HCT116 (cell line): ENCODE data around the gene ADK. TPM values are rescaled to one million over a fixed set of nuclear protein-coding genes. Genes with fewer than 3 reads are reported as not detected.

Experiments
- ATAC-seq: fragments of 200-7000 bp; cut with Tn5 transposase; 2 replicates; pipeline ENCODE4 v1.9.1; 2020; ENCODE audit warnings: mild to moderate bottlenecking, moderate library complexity
- BruUV-seq: library from RNA; stranded (reverse); fragments of 400-500 nt; replicated peaks from 2 replicates; lab custom pipeline; 2021; lab: Mats Ljungman, UMichigan
- CTCF ChIA-PET: fragments of 300-600 bp; sonication (Branson Sonifier 250); formaldehyde crosslinking; loops from one replicate; lab custom pipeline; 2021; ENCODE audit warnings: antibody characterized with exemption; lab: Charles Lee
- POLR2A ChIA-PET: fragments of 300-600, 350-600 bp; sonication (Branson Sonifier 250); formaldehyde crosslinking; loops from one replicate; lab custom pipeline; 2021; ENCODE audit warnings: antibody characterized with exemption; lab: Charles Lee
- RAD21 ChIA-PET, 2 experiments: fragments of 300-600 bp; sonication (Branson Sonifier 250); formaldehyde crosslinking; loops; one replicate each; lab custom pipeline; 2023; ENCODE audit warnings: low total read pairs in 2 of 2; ENCODE audit not compliant: uncharacterized antibody in 2 of 2, unreplicated experiment in 2 of 2, low non-redundant PET in 1 of 2; lab: Charles Lee
- DNase-seq: peaks from one replicate; pipeline ENCODE4 v3.0.0-alpha.2; 2010; ENCODE audit warnings: low read depth, low spot score
- H2AFZ ChIP-seq: fragments of 200-600 bp; shearing (Covaris generic), sonication (generic); 2 replicates; pipeline ENCODE4 v1.6.1; 2017; ENCODE audit warnings: low read depth, mixed run types, mixed read lengths, antibody characterized with exemption, low read length; ENCODE audit not compliant: poor library complexity, severe bottlenecking
- H3K27ac ChIP-seq: 2 replicates; pipeline ENCODE4 v1.5.1; 2012; ENCODE audit warnings: low read depth, low read length
- H3K27me3 ChIP-seq: fragments of 200-600 bp; sonication (generic); 2 replicates; pipeline ENCODE4 v1.6.1; 2016; ENCODE audit warnings: mixed run types, low read length, mixed read lengths; ENCODE audit not compliant: insufficient read depth
- H3K36me3 ChIP-seq, 2 experiments: fragments of 200-500 bp in 1 of 2; fragments of 200-600 bp in 1 of 2; sonication (Bioruptor generic) in 1 of 2; sonication (generic) in 1 of 2; 2 replicates each; pipeline versions ENCODE4 v1.5.1 to v1.6.1; 2014 to 2016; ENCODE audit warnings: low read length in 2 of 2, inconsistent platforms in 1 of 2, mixed read lengths in 1 of 2, mixed run types in 1 of 2; ENCODE audit not compliant: insufficient read depth in 2 of 2, control insufficient read depth in 1 of 2
- H3K4me1 ChIP-seq, 2 experiments: fragments of 200-600 bp in 1 of 2; sonication (generic) in 1 of 2; 2 replicates each; pipeline versions ENCODE4 v1.5.1 to v1.6.1; 2012 to 2017; ENCODE audit warnings: low read length in 2 of 2, inconsistent platforms in 1 of 2, mild to moderate bottlenecking in 1 of 2, mixed read lengths in 1 of 2, mixed run types in 1 of 2, moderate library complexity in 1 of 2; ENCODE audit not compliant: insufficient read depth in 2 of 2, control insufficient read depth in 1 of 2
- H3K4me2 ChIP-seq: fragments of 200-600 bp; sonication (generic); 2 replicates; pipeline ENCODE4 v1.6.1; 2017; ENCODE audit warnings: mixed run types, low read length, mixed read lengths
- H3K4me3 ChIP-seq, 2 experiments: fragments of 200-600 bp in 1 of 2; sonication (generic) in 1 of 2; replicated peaks in 1 of 2; 2 replicates each; pipeline ENCODE4 v1.5.1; 2011 to 2016; ENCODE audit warnings: low read length in 2 of 2, control low read depth in 1 of 2, low read depth in 1 of 2, mild to moderate bottlenecking in 1 of 2, mixed read lengths in 1 of 2, mixed run types in 1 of 2
- H3K79me2 ChIP-seq: fragments of 200-600 bp; sonication (generic); 2 replicates; pipeline ENCODE4 v1.6.1; 2017; ENCODE audit warnings: mild to moderate bottlenecking, mixed run types, low read length, moderate library complexity, mixed read lengths; ENCODE audit not compliant: insufficient read depth
- H3K9ac ChIP-seq: fragments of 200-600 bp; sonication (generic); 2 replicates; pipeline ENCODE4 v1.6.1; 2016; ENCODE audit warnings: low read length, mixed read lengths
- H3K9me2 ChIP-seq: fragments of 200-600 bp; sonication (generic), shearing (Covaris generic); 2 replicates; pipeline ENCODE4 v1.6.1; 2017; ENCODE audit warnings: mixed run types, mild to moderate bottlenecking, moderate library complexity; ENCODE audit not compliant: insufficient read depth
- H3K9me3 ChIP-seq, 2 experiments: fragments of 200-500 bp in 1 of 2; fragments of 200-600 bp in 1 of 2; sonication (Bioruptor generic) in 1 of 2; sonication (generic) in 1 of 2; 2 replicates each; pipeline ENCODE4 v1.6.1; 2014 to 2017; ENCODE audit warnings: low read length in 2 of 2, mixed read lengths in 2 of 2, inconsistent platforms in 1 of 2, low read depth in 1 of 2, mild to moderate bottlenecking in 1 of 2, mixed run types in 1 of 2, moderate library complexity in 1 of 2; ENCODE audit not compliant: control insufficient read depth in 1 of 2, insufficient read depth in 1 of 2
- H4K20me1 ChIP-seq: fragments of 200-600 bp; sonication (generic), shearing (Covaris generic); 2 replicates; pipeline ENCODE4 v1.6.1; 2017; ENCODE audit warnings: mixed run types, mild to moderate bottlenecking, moderate library complexity; ENCODE audit not compliant: insufficient read depth
- CEBPB ChIP-seq: IDR thresholded peaks from 2 replicates; pipeline ENCODE4 v1.6.1; 2012; ENCODE audit warnings: low read depth
- EGR1 ChIP-seq: IDR thresholded peaks from 2 replicates; pipeline ENCODE4 v1.6.1; 2012; ENCODE audit warnings: low read depth
- FOSL1 ChIP-seq: IDR thresholded peaks from 2 replicates; pipeline ENCODE4 v1.6.1; 2012; ENCODE audit warnings: low read depth
- JUND ChIP-seq: IDR thresholded peaks from 2 replicates; pipeline ENCODE4 v1.6.1; 2012
- MAX ChIP-seq: IDR thresholded peaks from 2 replicates; pipeline ENCODE4 v1.6.1; 2012
- POLR2A ChIP-seq: IDR thresholded peaks from 2 replicates; pipeline ENCODE4 v1.7.0; 2011; ENCODE audit warnings: borderline replicate concordance; ENCODE audit not compliant: insufficient read depth, insufficient read length; ENCODE audit errors: extremely low read depth
- RAD21 ChIP-seq: IDR thresholded peaks from 2 replicates; pipeline ENCODE4 v1.6.1; 2012; ENCODE audit warnings: low read depth, mild to moderate bottlenecking
- SIN3A ChIP-seq: IDR thresholded peaks from 2 replicates; pipeline ENCODE4 v1.6.1; 2012; ENCODE audit warnings: low read depth
- SRF ChIP-seq: IDR thresholded peaks from 2 replicates; pipeline ENCODE4 v1.6.1; 2012; ENCODE audit warnings: low read depth
- TCF7L2 ChIP-seq: IDR thresholded peaks from 2 replicates; pipeline ENCODE4 v1.7.0; 2011; ENCODE audit warnings: borderline replicate concordance, inconsistent platforms; ENCODE audit not compliant: insufficient read depth, insufficient read length; ENCODE audit errors: extremely low read depth
- YY1 ChIP-seq: IDR thresholded peaks from 2 replicates; pipeline ENCODE4 v1.6.1; 2011; ENCODE audit warnings: low read length, low read depth, moderate library complexity, mild to moderate bottlenecking; ENCODE audit not compliant: insufficient replicate concordance; ENCODE audit errors: extremely low read depth
- ZBTB33 ChIP-seq: IDR thresholded peaks from 2 replicates; pipeline ENCODE4 v1.6.1; 2011; ENCODE audit warnings: mild to moderate bottlenecking, low read length, moderate library complexity; ENCODE audit not compliant: insufficient replicate concordance; ENCODE audit errors: extremely low read depth
- ZFX ChIP-seq: fragments of 450-650 bp; IDR thresholded peaks from 2 replicates; pipeline ENCODE4 v1.6.1; 2017
- intact Hi-C: fragments of 100-400 bp; cut with micrococcal nuclease; formaldehyde crosslinking; loops from 2 replicates; pipeline ENCODE4 v1.10.0; 2022
- total RNA-seq: library from RNA; stranded (reverse); gene quantifications from one replicate; pipeline ENCODE4 v1.2.1, GENCODE V29; 2021; ENCODE audit not compliant: unreplicated experiment
- TF ChIP-seq, protein P1 (sequence below): IDR thresholded peaks from 2 replicates; pipeline ENCODE4 v1.6.1; 2012
- TF ChIP-seq, protein P2 (sequence below), 3 experiments: fragments of 200-600 bp in 1 of 3; sonication (generic) in 1 of 3; IDR thresholded peaks in 2 of 3; conservative IDR thresholded peaks in 1 of 3; 2 replicates each; pipeline ENCODE4 v1.5.1; 2012 to 2017; ENCODE audit warnings: low read depth in 2 of 3, low read length in 2 of 3, antibody characterized with exemption in 1 of 3, borderline replicate concordance in 1 of 3, control low read depth in 1 of 3, mild to moderate bottlenecking in 1 of 3, mixed read lengths in 1 of 3, mixed run types in 1 of 3, moderate library complexity in 1 of 3; ENCODE audit not compliant: insufficient read depth in 1 of 3

The ADK gene
- total RNA-seq, 1 experiment from 2014 or later: 55.0 TPM

DNA sequence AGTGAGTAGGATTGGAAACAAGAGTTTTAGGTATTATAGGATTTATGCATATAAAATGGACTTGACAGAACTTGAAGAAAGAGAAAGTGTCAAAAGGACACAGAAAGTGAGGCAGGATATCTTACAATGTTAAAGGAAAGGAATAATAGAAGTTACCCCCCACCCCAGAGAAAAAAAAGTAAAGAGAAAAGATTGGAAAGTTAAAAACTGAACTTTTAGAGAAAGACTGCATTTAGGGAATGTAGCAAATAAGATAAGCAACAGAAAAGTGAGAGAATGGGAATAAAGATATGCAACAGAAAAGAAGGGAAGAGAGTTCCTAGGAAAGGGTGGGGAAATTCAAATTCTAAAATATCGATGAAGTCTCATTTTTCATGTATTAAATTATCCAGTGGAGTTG, 424.9 kb downstream of the ADK start:
- no peaks in the 10 kb centered on the region for H3K9me2 ChIP-seq
- RAD21 ChIA-PET: no interaction called here
- no peaks in the 10 kb centered on the region for H3K36me3 ChIP-seq
- intact Hi-C loops: no loop called here
- no peak overlapping the region for H3K4me3 ChIP-seq
- H3K79me2 ChIP-seq: no peaks in the 10 kb centered on the region
- no peak overlapping the region for H2AFZ ChIP-seq
- H3K4me2 ChIP-seq: no peak overlapping the region
- no TSS peak for BruUV-seq
- no peak for ATAC-seq
- no peaks in the 10 kb centered on the region for H3K4me1 ChIP-seq
- H3K27ac ChIP-seq: no peak overlapping the region
- no peak overlapping the region for H3K9ac ChIP-seq
- no peaks in the 10 kb centered on the region for H4K20me1 ChIP-seq
- POLR2A ChIA-PET: no interaction called here
- CTCF ChIA-PET: no interaction called here
- no peak for DNase-seq
- TF ChIP-seq, protein P1, sequence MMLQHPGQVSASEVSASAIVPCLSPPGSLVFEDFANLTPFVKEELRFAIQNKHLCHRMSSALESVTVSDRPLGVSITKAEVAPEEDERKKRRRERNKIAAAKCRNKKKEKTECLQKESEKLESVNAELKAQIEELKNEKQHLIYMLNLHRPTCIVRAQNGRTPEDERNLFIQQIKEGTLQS: no peak
- no peak for TF ChIP-seq POLR2A
- H3K27me3 ChIP-seq: no peaks in the 10 kb centered on the region
- no peaks in the 10 kb centered on the region for H3K9me3 ChIP-seq

DNA sequence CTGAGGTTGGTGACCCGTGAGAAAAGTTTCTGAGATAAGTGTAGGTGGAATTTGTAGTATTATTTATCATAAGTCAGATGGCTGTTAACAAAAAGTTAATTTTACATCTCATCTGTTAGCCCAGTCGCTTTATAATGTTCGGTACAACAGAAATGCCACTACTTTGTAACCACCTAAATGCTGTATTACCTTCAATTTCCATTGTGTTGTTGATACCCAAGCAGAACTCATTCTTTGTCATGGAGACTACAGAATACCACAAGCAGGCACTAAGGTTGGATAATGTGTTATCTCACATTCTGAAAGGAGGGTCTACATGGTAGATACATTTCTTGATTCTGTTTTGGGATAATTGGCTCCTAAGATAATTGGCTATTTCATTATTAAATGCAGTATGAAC, 425.6 kb downstream of the ADK start:
- POLR2A ChIA-PET: no interaction called here
- ATAC-seq (no peak), DNase-seq (no peak)
- no peaks in the 10 kb centered on the region for H3K36me3 ChIP-seq
- intact Hi-C loops: no loop called here
- no peak overlapping the region for H3K27ac ChIP-seq
- no peaks in the 10 kb centered on the region for H4K20me1 ChIP-seq
- H3K79me2 ChIP-seq: no peaks in the 10 kb centered on the region
- no peaks in the 10 kb centered on the region for H3K4me1 ChIP-seq
- no peak overlapping the region for H3K4me3 ChIP-seq
- no peaks in the 10 kb centered on the region for H3K9me3 ChIP-seq
- no TSS peak for BruUV-seq
- no peak overlapping the region for H3K9ac ChIP-seq
- H3K9me2 ChIP-seq: no peaks in the 10 kb centered on the region
- RAD21 ChIA-PET: no interaction called here
- CTCF ChIA-PET: no interaction called here
- H3K27me3 ChIP-seq: no peaks in the 10 kb centered on the region
- H3K4me2 ChIP-seq: no peak overlapping the region
- no peak overlapping the region for H2AFZ ChIP-seq
- TF ChIP-seq EGR1 (no peak), ZFX (no peak), YY1 (no peak), SRF (no peak), RAD21 (no peak), SIN3A (no peak), TCF7L2 (no peak), MAX (no peak), FOSL1 (no peak), CEBPB (no peak), ZBTB33 (no peak), JUND (no peak)
- TF ChIP-seq, protein P2, sequence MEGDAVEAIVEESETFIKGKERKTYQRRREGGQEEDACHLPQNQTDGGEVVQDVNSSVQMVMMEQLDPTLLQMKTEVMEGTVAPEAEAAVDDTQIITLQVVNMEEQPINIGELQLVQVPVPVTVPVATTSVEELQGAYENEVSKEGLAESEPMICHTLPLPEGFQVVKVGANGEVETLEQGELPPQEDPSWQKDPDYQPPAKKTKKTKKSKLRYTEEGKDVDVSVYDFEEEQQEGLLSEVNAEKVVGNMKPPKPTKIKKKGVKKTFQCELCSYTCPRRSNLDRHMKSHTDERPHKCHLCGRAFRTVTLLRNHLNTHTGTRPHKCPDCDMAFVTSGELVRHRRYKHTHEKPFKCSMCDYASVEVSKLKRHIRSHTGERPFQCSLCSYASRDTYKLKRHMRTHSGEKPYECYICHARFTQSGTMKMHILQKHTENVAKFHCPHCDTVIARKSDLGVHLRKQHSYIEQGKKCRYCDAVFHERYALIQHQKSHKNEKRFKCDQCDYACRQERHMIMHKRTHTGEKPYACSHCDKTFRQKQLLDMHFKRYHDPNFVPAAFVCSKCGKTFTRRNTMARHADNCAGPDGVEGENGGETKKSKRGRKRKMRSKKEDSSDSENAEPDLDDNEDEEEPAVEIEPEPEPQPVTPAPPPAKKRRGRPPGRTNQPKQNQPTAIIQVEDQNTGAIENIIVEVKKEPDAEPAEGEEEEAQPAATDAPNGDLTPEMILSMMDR (IDR thresholded peaks at IDR 0.05 in 2 of 3, conservative IDR thresholded peaks at IDR 0.05 in 1 of 3; ENCODE audit: borderline replicate concordance in 1 of 3, insufficient read depth in 1 of 3, low read depth in 2 of 3, low read length in 2 of 3): no peak
- TF ChIP-seq, protein P1: no peak
